Kidney (tissue), 14 donors: ENCODE results near the gene CCDC152. TPM values are rescaled to one million over a fixed set of nuclear protein-coding genes. Genes with fewer than 3 reads are reported as not detected.
"Not testable (repeated sequence)": the region's sequence is repeated elsewhere in the genome, so short reads cannot be mapped to it uniquely, and the experiment has no call there.

ENCODE experiments used
- DNase-seq, 5 donors: peaks; one replicate each; pipeline ENCODE4 v3.0.0-alpha.2; 2013 to 2020
- FAIRE-seq: peaks from 2 replicates; lab custom pipeline; 2012; peaks lifted over from hg19 to GRCh38; lab: Jason Lieb, UNC
- H3K27ac ChIP-seq, 2 donors: one replicate each; pipeline ENCODE4 v1.7.0; 2013; ENCODE audit warnings: low read depth in 2 of 2, low read length in 2 of 2, inconsistent platforms in 1 of 2
- H3K27me3 ChIP-seq: one replicate; pipeline ENCODE4 v1.7.1; 2013; ENCODE audit warnings: low read length, inconsistent platforms; ENCODE audit not compliant: control insufficient read depth, insufficient read depth
- H3K36me3 ChIP-seq, 3 donors: one replicate each; pipeline versions ENCODE4 v1.7.0 to v1.7.1; 2013; ENCODE audit warnings: low read length in 3 of 3, control low read depth in 1 of 3, inconsistent platforms in 1 of 3; ENCODE audit not compliant: insufficient read depth in 3 of 3, control insufficient read depth in 2 of 3
- H3K4me1 ChIP-seq, 3 donors: one replicate each; pipeline versions ENCODE4 v1.7.0 to v1.7.1; 2013; ENCODE audit warnings: low read length in 3 of 3, inconsistent platforms in 1 of 3, low read depth in 1 of 3; ENCODE audit not compliant: control insufficient read depth in 2 of 3, insufficient read depth in 2 of 3
- H3K4me3 ChIP-seq, 3 donors: one replicate each; pipeline versions ENCODE4 v1.7.0 to v1.8.1; 2013; ENCODE audit warnings: low read length in 3 of 3, control low read depth in 1 of 3, inconsistent platforms in 1 of 3
- H3K9ac ChIP-seq, 3 donors: one replicate each; pipeline versions ENCODE4 v1.7.0 to v1.7.1; 2013; ENCODE audit warnings: low read length in 3 of 3, control low read depth in 1 of 3, inconsistent platforms in 1 of 3
- H3K9me3 ChIP-seq, 3 donors: one replicate each; pipeline versions ENCODE4 v1.7.0 to v1.7.1; 2013; ENCODE audit warnings: low read length in 3 of 3, control low read depth in 1 of 3, inconsistent platforms in 1 of 3; ENCODE audit not compliant: control insufficient read depth in 2 of 3, insufficient read depth in 1 of 3
- CTCF ChIP-seq: IDR thresholded peaks from 3 replicates; pipeline ENCODE4 v1.5.1; 2012; ENCODE audit warnings: mild to moderate bottlenecking, moderate library complexity, borderline replicate concordance; ENCODE audit not compliant: insufficient read depth; ENCODE audit errors: extremely low read depth
- intact Hi-C: fragments of 100-400 bp; cut with DNase I; formaldehyde crosslinking; loops from one replicate; pipeline ENCODE4 v1.11.1; 2022
- polyA plus RNA-seq: library from polyadenylated mRNA; stranded (reverse); fragments of 350-450 nt; fragmentation: Illumina TruSeq; extraction: RNeasy Lipid Tissue Mini Kit (QIAGEN cat#74804); gene quantifications from one replicate; pipeline ENCODE4 v1.2.3, GENCODE V29; 2014; ENCODE audit warnings: low read depth, low replicate concordance; ENCODE audit not compliant: insufficient read depth
- total RNA-seq: library from RNA; stranded (reverse); fragmentation: NEBNext Ultra II Directional; extraction: Animal tissue kit (Norgen Biotek cat#: 25700); gene quantifications from one replicate; pipeline ENCODE4 v1.2.1, GENCODE V29; 2021
- donor health status: control.
- donor health status: control.
- donor health status: control.
- donor health status: control.
- donor health status: control.
- donor health status: DM: yes; HTN: yes; CAD: no.
- donor health status: Normal renal cell carcinoma (clear cell type).

Gene CCDC152
- total and polyA plus RNA-seq, 2 donors from 2014 or later = 0.15 to 1.1 TPM

- intact Hi-C loops = no loop called here
- H3K4me1 ChIP-seq = peaks cover 0 to 15% (median 4%) of the 10 kb centered on the region in 3 donors
- DNase-seq (peak; percentile 62 to 96 (median 81)), FAIRE-seq (peak; percentile 92)
- TF ChIP-seq CTCF = no peak
- H3K9ac ChIP-seq = peak within 1 kb of the TSS; percentile 84 to 93 (median 87)
- H3K9me3 ChIP-seq = no peaks in the 10 kb centered on the region
- H3K4me3 ChIP-seq = peak within 1 kb of the TSS; percentile 79 to 98 (median 97)
- peak within 1 kb of the TSS; percentile 95 to 97 for H3K27ac ChIP-seq
- no peaks in the 10 kb centered on the region for H3K27me3 ChIP-seq
- peaks cover 0 to 10% (median 0%) of the 10 kb centered on the region in 3 donors for H3K36me3 ChIP-seq
These were observed 55.2 kb downstream of the CCDC152 start, which contains the start of gene SELENOP for GRCh38 chr5:42811591-42812446. SELENOP (minus strand) TSS chr5:42811892; CDS start chr5:42808353, 3,539 bp downstream.

DNA sequence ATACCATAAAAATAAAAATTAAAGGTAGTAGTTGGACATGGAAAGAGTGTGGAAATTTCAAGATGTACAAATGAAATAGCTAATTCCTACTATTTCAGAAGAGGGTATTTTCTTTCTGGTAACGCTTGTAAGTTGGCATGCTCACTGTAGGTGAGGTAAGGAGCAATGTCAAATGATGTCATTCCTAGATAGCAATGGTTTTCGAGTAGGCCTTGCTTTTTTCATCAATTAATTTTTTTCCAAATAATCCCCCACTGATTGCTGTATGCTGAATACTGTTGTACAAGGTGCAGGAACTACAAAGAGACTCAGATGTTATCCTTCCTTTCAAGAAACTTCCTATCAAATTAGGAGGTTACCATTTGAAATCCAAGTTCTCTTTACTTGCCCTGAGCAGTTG is 56.0 kb downstream of the CCDC152 start:
- peaks cover 0 to 15% (median 4%) of the 10 kb centered on the region in 3 donors for H3K4me1 ChIP-seq
- no peak for TF ChIP-seq CTCF
- peaks cover 0 to 2% (median 0%) of the 10 kb centered on the region in 3 donors for H3K36me3 ChIP-seq
- no peak overlapping the region for H3K9ac ChIP-seq
- no peaks in the 10 kb centered on the region for H3K9me3 ChIP-seq
- peak overlapping the region; percentile 95 to 97 for H3K27ac ChIP-seq
- no peak for FAIRE-seq
- H3K4me3 ChIP-seq = peak overlapping the region in 1 of 3 donors; percentile 97
- H3K27me3 ChIP-seq = no peaks in the 10 kb centered on the region
- intact Hi-C loops = no loop called here
- DNase-seq = no peak

DNA sequence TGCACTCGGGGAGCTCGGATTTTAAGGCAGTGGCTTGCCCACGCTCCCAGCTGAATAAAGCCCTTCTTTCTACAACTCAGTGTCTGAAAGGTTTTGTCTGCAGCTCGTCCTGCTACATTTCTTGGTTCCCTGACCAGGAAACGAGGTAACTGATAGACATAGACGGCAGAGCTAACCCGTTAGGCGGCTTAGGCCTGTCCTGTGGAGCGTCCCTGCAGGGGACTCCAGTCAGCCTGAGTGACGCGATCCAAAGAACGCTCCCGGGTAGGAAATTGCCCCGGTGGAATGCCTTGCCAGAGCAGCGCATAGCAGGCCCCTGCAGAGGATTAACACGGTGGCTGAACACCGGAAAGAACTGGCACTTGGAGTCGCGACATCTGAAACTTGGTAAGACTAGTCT is 56.9 kb downstream of the CCDC152 start:
- Histone ChIP-seq H3K27ac (peak overlapping the region; percentile 33 to 97), H3K27me3 (no peaks in the 10 kb centered on the region), H3K4me1 (peaks cover 0 to 15% (median 4%) of the 10 kb centered on the region in 3 donors), H3K4me3 (no peak overlapping the region), H3K9ac (peak overlapping the region in 1 of 3 donors; percentile 10), H3K36me3 (no peaks in the 10 kb centered on the region), H3K9me3 (no peaks in the 10 kb centered on the region)
- FAIRE-seq (no peak), DNase-seq (peak; percentile 61 to 74 (median 68))
- intact Hi-C loops = no loop called here
- no peak for TF ChIP-seq CTCF

DNA sequence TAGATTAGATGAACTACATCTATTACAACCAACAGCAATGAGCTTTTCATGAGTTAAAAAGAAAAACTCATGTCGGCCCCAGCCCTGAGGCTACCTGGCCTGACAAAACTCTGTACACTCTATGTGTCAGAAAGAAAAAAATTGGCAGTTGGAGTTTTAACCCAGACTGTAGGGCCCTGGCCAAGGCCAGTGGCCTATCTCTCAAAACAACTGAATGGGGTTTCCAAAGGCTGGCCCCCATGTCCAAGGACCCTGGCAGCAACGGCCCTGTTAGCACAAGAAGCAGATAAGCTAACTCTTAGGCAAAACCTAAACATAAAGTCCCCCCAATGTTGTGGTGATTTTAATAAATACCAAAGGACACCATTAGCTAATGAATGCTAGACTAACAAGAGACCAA is 59.9 kb downstream of the CCDC152 start:
- H3K27me3 ChIP-seq, DNase-seq, H3K36me3 ChIP-seq, H3K9ac ChIP-seq, FAIRE-seq, intact Hi-C loops, H3K27ac ChIP-seq, H3K9me3 ChIP-seq, H3K4me3 ChIP-seq: not testable (repeated sequence)
- peaks cover 0 to 15% (median 4%) of the 10 kb centered on the region in 3 donors for H3K4me1 ChIP-seq
